ENCODE data around the gene BAZ1B. TPM values are rescaled to one million over a fixed set of nuclear protein-coding genes. Genes with fewer than 3 reads are reported as not detected.
"Not testable (repeated sequence)": the region's sequence is repeated elsewhere in the genome, so short reads cannot be mapped to it uniquely, and the experiment has no call there.

BAZ1B gene
- total RNA-seq, 1 experiment from 2014 or later = 107 TPM

DNA sequence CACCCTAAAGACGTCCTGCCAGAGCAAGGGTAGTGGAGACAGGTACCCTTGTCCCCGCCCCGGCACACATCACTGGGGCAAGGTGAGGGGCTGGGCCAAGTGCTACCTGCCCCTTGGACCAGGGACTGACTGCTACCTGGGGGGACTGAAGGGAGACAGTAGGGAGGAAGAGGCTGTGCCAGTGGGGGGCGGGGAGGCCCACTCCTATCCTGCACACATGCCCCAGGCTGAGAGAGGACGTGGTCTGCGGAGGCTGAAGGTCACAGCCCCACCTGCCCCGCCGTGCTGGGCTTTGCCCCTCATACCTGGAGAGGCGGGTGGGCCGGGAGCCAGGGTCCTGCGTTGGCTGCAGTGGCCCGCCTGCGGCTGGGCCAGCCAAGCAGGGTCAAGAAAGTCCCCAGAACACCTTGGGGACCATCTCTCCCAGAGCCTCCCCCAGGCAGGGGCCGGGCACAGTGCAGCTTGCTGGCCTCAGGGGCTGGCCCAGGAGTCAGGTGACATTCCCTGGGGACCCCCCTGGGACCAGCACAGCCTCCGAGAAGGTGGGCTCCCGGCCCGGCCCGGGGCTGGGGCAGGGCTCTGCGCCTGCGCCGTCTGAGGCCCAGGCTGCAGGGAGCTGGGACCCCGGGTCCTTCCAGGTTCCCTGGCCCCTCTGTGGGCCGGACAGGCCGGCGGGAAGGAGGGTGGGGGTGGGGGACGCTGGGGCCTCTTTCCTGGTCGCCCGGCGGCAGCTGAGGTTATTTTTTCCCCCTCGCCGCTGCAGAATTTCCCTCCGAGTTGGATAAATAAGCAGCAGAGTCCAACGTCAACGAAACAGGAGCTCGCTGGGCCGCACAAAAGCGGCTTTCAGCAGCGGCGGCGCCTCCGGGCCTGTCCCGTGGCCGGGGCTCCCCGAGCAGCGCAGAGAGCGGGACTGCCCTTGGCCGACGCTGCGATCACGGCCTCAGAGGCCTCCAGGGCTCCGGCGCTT is 98.3 kb downstream of the BAZ1B start:
- ATAC-seq (no peak), DNase-seq (ENCODE audit: low read depth, low spot score) (no peak)
- H3K4me3 ChIP-seq (ENCODE audit: low read depth in 2 of 2, low read length in 2 of 2) = no peak overlapping the region
- no peaks in the 10 kb centered on the region for H3K4me1 ChIP-seq (ENCODE audit: control insufficient read depth, insufficient read depth, low read length)
- intact Hi-C loops (cut with micrococcal nuclease; ENCODE audit: unreplicated experiment) (no loop called here), in situ Hi-C loops (cut with HindIII; ENCODE audit: low pct_unique_long_range_greater_than_20kb, low sequenced_read_pairs) (no loop called here)
- POLR2A ChIA-PET = no interaction called here
- no peak overlapping the region for H3K27ac ChIP-seq (ENCODE audit: low read length)
- no peaks in the 10 kb centered on the region for H3K27me3 ChIP-seq (ENCODE audit: control insufficient read depth, insufficient read depth, low read length)
- no peaks in the 10 kb centered on the region for H3K36me3 ChIP-seq (ENCODE audit: control insufficient read depth, insufficient read depth, low read length)
- H3K9me3 ChIP-seq (ENCODE audit: control insufficient read depth, insufficient read depth, low read depth, low read length) = no peaks in the 10 kb centered on the region
- no TSS peak for BruUV-seq (replicated peaks)
- TF ChIP-seq, protein P1, sequence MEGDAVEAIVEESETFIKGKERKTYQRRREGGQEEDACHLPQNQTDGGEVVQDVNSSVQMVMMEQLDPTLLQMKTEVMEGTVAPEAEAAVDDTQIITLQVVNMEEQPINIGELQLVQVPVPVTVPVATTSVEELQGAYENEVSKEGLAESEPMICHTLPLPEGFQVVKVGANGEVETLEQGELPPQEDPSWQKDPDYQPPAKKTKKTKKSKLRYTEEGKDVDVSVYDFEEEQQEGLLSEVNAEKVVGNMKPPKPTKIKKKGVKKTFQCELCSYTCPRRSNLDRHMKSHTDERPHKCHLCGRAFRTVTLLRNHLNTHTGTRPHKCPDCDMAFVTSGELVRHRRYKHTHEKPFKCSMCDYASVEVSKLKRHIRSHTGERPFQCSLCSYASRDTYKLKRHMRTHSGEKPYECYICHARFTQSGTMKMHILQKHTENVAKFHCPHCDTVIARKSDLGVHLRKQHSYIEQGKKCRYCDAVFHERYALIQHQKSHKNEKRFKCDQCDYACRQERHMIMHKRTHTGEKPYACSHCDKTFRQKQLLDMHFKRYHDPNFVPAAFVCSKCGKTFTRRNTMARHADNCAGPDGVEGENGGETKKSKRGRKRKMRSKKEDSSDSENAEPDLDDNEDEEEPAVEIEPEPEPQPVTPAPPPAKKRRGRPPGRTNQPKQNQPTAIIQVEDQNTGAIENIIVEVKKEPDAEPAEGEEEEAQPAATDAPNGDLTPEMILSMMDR (IDR thresholded peaks at IDR 0.05) = no peak
- no peak for TF ChIP-seq POLR2AphosphoS5 (IDR thresholded peaks at IDR 0.05; ENCODE audit: low read depth, low read length)
- TF ChIP-seq TCF7L2 (IDR thresholded peaks at IDR 0.05; ENCODE audit: low read depth, low read length) = no peak
- TF ChIP-seq REST (IDR thresholded peaks at IDR 0.05; ENCODE audit: insufficient read depth in 1 of 2, low read depth in 2 of 2, low read length in 1 of 2) = no peak
- no peak for TF ChIP-seq SIN3A (IDR thresholded peaks at IDR 0.05; ENCODE audit: borderline replicate concordance, insufficient read depth, low read depth, low read length)
- CTCF ChIA-PET = no interaction called here

- H3K36me3 ChIP-seq (ENCODE audit: control insufficient read depth, insufficient read depth, low read length); H3K9me3 ChIP-seq (ENCODE audit: control insufficient read depth, insufficient read depth, low read depth, low read length); CTCF ChIA-PET; DNase-seq (ENCODE audit: low read depth, low spot score); in situ Hi-C loops (cut with HindIII; ENCODE audit: low pct_unique_long_range_greater_than_20kb, low sequenced_read_pairs); ATAC-seq; H3K4me3 ChIP-seq (ENCODE audit: low read depth in 2 of 2, low read length in 2 of 2); H3K27me3 ChIP-seq (ENCODE audit: control insufficient read depth, insufficient read depth, low read length); BruUV-seq (replicated peaks); H3K4me1 ChIP-seq (ENCODE audit: control insufficient read depth, insufficient read depth, low read length); intact Hi-C loops (cut with micrococcal nuclease; ENCODE audit: unreplicated experiment); H3K27ac ChIP-seq (ENCODE audit: low read length): not testable (repeated sequence)
- POLR2A ChIA-PET = interaction anchor here (0.7 kb wide), 1 partner anchor 12 kb away, joined by 5 read pairs; no protein-coding TSS in a partner anchor
These were observed 101.5 kb downstream of the BAZ1B start for GRCh38 chr7:73420610-73421009.

- H3K9me3 ChIP-seq (ENCODE audit: control insufficient read depth, insufficient read depth, low read depth, low read length); in situ Hi-C loops (cut with HindIII; ENCODE audit: low pct_unique_long_range_greater_than_20kb, low sequenced_read_pairs); intact Hi-C loops (cut with micrococcal nuclease; ENCODE audit: unreplicated experiment); BruUV-seq (replicated peaks); DNase-seq (ENCODE audit: low read depth, low spot score); H3K27me3 ChIP-seq (ENCODE audit: control insufficient read depth, insufficient read depth, low read length); H3K4me3 ChIP-seq (ENCODE audit: low read depth in 2 of 2, low read length in 2 of 2); H3K27ac ChIP-seq (ENCODE audit: low read length); CTCF ChIA-PET; H3K4me1 ChIP-seq (ENCODE audit: control insufficient read depth, insufficient read depth, low read length); H3K36me3 ChIP-seq (ENCODE audit: control insufficient read depth, insufficient read depth, low read length); POLR2A ChIA-PET: not testable (repeated sequence)
- ATAC-seq = peak; percentile 59
These were observed 102.1 kb downstream of the BAZ1B start for GRCh38 chr7:73420016-73420415.
